ENCODE results near the gene TMEM147.

GRCh38 chr19:35563207-35563829, 17.9 kb downstream of the TMEM147 start, which contains the start of gene ATP4A:
- TF ChIP-seq POLR2A (IDR thresholded peaks at IDR 0.05; ENCODE audit: low read depth, low read length), result no peak
- TF ChIP-seq CTCF (IDR thresholded peaks at IDR 0.05; ENCODE audit: extremely low read depth in 1 of 2, insufficient read depth in 1 of 2, low read depth in 1 of 2, low read length in 2 of 2), result no peak
- TF ChIP-seq EZH2 (IDR thresholded peaks at IDR 0.05; ENCODE audit: borderline replicate concordance, low read depth, low read length, severe bottlenecking), result no peak
- TF ChIP-seq MAX (IDR thresholded peaks at IDR 0.05; ENCODE audit: insufficient read depth, insufficient read length), result no peak
- no peak for TF ChIP-seq POLR2AphosphoS5 (IDR thresholded peaks at IDR 0.05; ENCODE audit: insufficient read depth, low read depth, low read length)
- TF ChIP-seq JUN (IDR thresholded peaks at IDR 0.05; ENCODE audit: borderline replicate concordance, insufficient read depth, insufficient read length, low read depth), result no peak
